Hepatocyte (in vitro differentiated cells): ENCODE results near the gene CMIP. TPM values are rescaled to one million over a fixed set of nuclear protein-coding genes. Genes with fewer than 3 reads are reported as not detected.

Experiments used
- DNase-seq: peaks from one replicate; pipeline ENCODE4 v3.0.0-alpha.2; 2016; ENCODE audit warnings: low spot score
- H2AFZ ChIP-seq: fragments of 200-600 bp; sonication (generic); 2 replicates; pipeline ENCODE4 v1.6.0; 2016; ENCODE audit warnings: antibody characterized with exemption, mild to moderate bottlenecking
- H3K27ac ChIP-seq: fragments of 200-600 bp; sonication (generic); 2 replicates; pipeline ENCODE4 v1.5.1; 2016; ENCODE audit warnings: mild to moderate bottlenecking
- H3K27me3 ChIP-seq: fragments of 200-600 bp; sonication (generic); 2 replicates; pipeline ENCODE4 v1.6.1; 2016
- H3K36me3 ChIP-seq: fragments of 200-600 bp; sonication (generic); replicated peaks from 2 replicates; pipeline ENCODE4 v1.5.1; 2016; ENCODE audit warnings: low read depth; ENCODE audit not compliant: insufficient read depth
- H3K4me1 ChIP-seq: fragments of 200-600 bp; sonication (generic); 2 replicates; pipeline ENCODE4 v1.5.1; 2016; ENCODE audit warnings: mild to moderate bottlenecking, moderate library complexity; ENCODE audit not compliant: insufficient read depth
- H3K4me2 ChIP-seq: fragments of 200-600 bp; sonication (generic); 2 replicates; pipeline ENCODE4 v1.6.0; 2016
- H3K4me3 ChIP-seq: fragments of 200-600 bp; sonication (generic); 2 replicates; pipeline ENCODE4 v1.5.1; 2016; ENCODE audit warnings: mild to moderate bottlenecking
- H3K79me2 ChIP-seq: fragments of 200-600 bp; sonication (generic); 2 replicates; pipeline ENCODE4 v1.6.0; 2017; ENCODE audit warnings: mild to moderate bottlenecking
- H3K9me2 ChIP-seq: fragments of 200-600 bp; sonication (generic); replicated peaks from 2 replicates; pipeline ENCODE4 v1.6.0; 2017; ENCODE audit warnings: mild to moderate bottlenecking; ENCODE audit not compliant: insufficient read depth
- H3K9me3 ChIP-seq: fragments of 200-600 bp; sonication (generic); 2 replicates; pipeline ENCODE4 v1.5.1; 2016; ENCODE audit warnings: low read depth, mild to moderate bottlenecking
- H4K20me1 ChIP-seq: fragments of 200-600 bp; sonication (generic); 2 replicates; pipeline ENCODE4 v1.6.0; 2016; ENCODE audit warnings: mild to moderate bottlenecking; ENCODE audit not compliant: insufficient read depth, poor library complexity, severe bottlenecking
- EZH2 ChIP-seq: fragments of 200-600 bp; sonication (generic); IDR thresholded peaks from 2 replicates; pipeline ENCODE4 v1.6.1; 2016; ENCODE audit warnings: antibody characterized with exemption, mild to moderate bottlenecking, borderline replicate concordance
- EZH2phosphoT487 ChIP-seq: fragments of 200-600 bp; sonication (generic); IDR thresholded peaks from one replicate; pipeline ENCODE4 v1.6.1; 2018; ENCODE audit warnings: antibody characterized with exemption, mild to moderate bottlenecking, low read depth, moderate library complexity; ENCODE audit not compliant: unreplicated experiment, severe bottlenecking
- WGBS: methylation state at CpG from one replicate; pipeline ENCODE4 v1.1.6; 2016; ENCODE audit warnings: low lambda C conversion rate; ENCODE audit errors: missing lambda C conversion rate; 5-methylcytosine and 5-hydroxymethylcytosine counted together
- polyA plus RNA-seq: library from polyadenylated mRNA; unstranded; fragments of >200 nt; fragmentation: Nextera tagmentation; extraction: Ambion mirVana; gene quantifications from 2 replicates; pipeline ENCODE4 v1.2.1, GENCODE V29; 2016
- total RNA-seq: library from RNA; depleted of rRNA; stranded (reverse); fragments of >200 nt; gene quantifications from 2 replicates; pipeline ENCODE4 v1.2.3, GENCODE V29; 2014
- TF ChIP-seq, protein P1 (sequence below): fragments of 200-600 bp; sonication (generic); IDR thresholded peaks from 2 replicates; pipeline ENCODE4 v1.5.1; 2016; ENCODE audit warnings: antibody characterized with exemption, mild to moderate bottlenecking; ENCODE audit not compliant: poor library complexity

Gene CMIP
- total and polyA plus RNA-seq, 2 experiments from 2014 or later: 5.8 to 17.8 TPM

DNA sequence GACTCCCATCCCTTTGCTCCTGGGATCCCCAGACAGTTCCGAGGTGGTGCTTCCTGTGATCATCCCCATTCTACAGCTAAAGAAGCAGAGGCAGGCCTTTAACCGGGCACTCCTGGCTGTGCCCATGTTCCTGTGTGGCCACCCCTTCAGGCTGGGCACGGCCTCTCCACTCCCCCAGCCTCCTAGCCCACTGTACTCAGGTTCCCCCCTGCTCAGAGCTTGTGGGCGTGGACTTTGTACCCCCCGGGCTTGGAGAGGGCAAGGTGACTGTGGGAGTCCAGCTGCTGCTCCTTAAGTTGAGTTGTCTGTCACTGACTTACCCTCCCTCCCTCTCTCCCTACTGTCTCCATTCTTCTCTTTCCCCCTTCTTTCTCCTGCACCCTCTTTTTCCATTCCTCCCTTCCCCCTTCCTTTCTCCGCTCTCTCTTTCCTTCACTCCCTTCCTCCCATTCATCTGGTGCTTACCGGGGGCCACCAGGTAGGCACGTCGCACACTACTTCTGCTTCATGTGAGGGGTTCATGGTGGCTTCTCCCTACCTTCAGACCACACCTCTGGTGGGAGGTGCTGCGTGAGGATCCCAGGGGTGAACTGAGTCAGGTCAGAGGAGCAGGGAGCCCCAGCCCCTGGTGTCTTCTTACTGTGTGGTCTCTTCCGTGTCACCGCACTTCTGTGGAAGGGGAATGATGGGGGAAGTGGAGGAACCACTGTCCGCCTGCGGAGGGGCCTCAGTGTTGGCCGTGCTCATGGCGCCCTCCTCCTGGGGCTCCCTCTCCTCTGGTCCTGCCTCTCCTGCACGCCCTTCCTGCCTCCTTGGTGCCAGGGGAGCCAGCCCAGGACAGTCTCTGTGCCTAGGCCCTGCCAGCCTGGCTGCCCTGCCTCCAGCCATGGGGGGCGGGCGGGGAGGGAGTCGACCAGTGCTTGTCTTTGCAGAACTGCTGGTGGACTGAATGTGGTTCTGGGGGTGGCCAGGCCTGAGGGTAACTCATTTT, 29.7 kb downstream of the CMIP start:
- Histone ChIP-seq H3K4me3 (no peak overlapping the region), H3K9me3 (no peaks in the 10 kb centered on the region), H2AFZ (no peak overlapping the region), H3K27me3 (no peaks in the 10 kb centered on the region), H3K27ac (no peak overlapping the region), H4K20me1 (peaks cover 62% of the 10 kb centered on the region), H3K9me2 (no peaks in the 10 kb centered on the region), H3K4me2 (no peak overlapping the region), H3K79me2 (peaks cover 96% of the 10 kb centered on the region), H3K4me1 (peaks cover 8% of the 10 kb centered on the region), H3K36me3 (no peaks in the 10 kb centered on the region)
- 93% methylated on average over 19 of the region's 20 CpGs for WGBS
- no peak for DNase-seq
- TF ChIP-seq EZH2phosphoT487 (no peak), EZH2 (no peak)
- TF ChIP-seq, protein P1, sequence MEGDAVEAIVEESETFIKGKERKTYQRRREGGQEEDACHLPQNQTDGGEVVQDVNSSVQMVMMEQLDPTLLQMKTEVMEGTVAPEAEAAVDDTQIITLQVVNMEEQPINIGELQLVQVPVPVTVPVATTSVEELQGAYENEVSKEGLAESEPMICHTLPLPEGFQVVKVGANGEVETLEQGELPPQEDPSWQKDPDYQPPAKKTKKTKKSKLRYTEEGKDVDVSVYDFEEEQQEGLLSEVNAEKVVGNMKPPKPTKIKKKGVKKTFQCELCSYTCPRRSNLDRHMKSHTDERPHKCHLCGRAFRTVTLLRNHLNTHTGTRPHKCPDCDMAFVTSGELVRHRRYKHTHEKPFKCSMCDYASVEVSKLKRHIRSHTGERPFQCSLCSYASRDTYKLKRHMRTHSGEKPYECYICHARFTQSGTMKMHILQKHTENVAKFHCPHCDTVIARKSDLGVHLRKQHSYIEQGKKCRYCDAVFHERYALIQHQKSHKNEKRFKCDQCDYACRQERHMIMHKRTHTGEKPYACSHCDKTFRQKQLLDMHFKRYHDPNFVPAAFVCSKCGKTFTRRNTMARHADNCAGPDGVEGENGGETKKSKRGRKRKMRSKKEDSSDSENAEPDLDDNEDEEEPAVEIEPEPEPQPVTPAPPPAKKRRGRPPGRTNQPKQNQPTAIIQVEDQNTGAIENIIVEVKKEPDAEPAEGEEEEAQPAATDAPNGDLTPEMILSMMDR: no peak

DNA sequence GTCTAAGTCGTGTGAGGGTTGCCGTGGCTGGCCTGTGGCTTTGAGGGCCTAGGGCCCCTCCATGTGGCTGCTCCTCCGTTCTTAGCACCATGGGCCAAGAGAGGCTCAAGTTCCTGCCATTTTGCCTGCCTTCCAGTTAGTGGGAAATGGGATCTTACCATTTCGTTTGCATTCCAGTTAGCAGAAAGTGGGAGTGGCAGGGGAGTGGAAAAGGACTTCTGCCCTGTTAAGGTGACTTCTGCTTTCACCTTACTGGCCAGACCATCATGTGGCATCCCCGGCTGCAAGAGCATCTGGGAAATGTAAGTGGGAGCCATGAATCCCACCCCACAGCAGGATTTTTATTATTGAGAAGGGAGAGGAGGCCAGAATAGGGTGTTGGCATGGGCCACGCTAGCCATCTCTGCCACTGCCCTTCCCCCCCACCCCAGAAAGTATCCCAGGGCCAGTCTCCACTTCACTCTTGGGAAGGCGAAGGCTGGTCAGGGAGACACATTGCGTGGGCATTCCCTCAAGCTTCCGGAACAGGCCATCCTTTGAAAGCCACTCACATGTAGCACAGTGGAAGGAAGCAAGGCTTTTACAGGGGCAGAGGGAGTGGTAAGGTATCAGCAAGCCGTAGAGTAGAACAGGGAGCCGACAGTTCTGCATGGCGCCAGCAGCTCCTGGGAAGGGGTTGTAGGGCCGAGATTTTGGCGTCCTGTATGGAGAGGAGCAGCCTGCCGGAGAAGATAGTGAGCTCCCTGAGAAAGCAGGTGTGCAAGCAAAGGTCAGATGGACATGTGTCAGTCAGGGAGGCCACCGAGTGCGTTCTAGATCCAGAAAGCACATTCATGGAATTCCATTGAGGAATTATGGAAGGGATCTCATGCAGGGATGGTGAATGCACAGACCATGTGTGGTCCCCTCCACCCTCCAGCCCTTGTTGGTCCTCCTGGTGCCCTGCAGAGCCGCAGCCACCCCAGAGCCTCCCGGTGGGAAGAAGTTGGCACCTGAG, 33.4 kb downstream of the CMIP start:
- H3K79me2 ChIP-seq: peaks cover 93% of the 10 kb centered on the region
- peaks cover 8% of the 10 kb centered on the region for H3K4me1 ChIP-seq
- H3K9me2 ChIP-seq: no peaks in the 10 kb centered on the region
- H3K27me3 ChIP-seq: no peaks in the 10 kb centered on the region
- H3K4me2 ChIP-seq: no peak overlapping the region
- no peak overlapping the region for H3K27ac ChIP-seq
- DNase-seq: no peak
- no peaks in the 10 kb centered on the region for H3K9me3 ChIP-seq
- peaks cover 39% of the 10 kb centered on the region for H4K20me1 ChIP-seq
- TF ChIP-seq EZH2: no peak
- TF ChIP-seq EZH2phosphoT487: no peak
- TF ChIP-seq, protein P1: no peak
- 87% methylated on average over 18 of the region's 19 CpGs for WGBS
- H3K4me3 ChIP-seq: no peak overlapping the region
- no peak overlapping the region for H2AFZ ChIP-seq
- H3K36me3 ChIP-seq: no peaks in the 10 kb centered on the region

DNA sequence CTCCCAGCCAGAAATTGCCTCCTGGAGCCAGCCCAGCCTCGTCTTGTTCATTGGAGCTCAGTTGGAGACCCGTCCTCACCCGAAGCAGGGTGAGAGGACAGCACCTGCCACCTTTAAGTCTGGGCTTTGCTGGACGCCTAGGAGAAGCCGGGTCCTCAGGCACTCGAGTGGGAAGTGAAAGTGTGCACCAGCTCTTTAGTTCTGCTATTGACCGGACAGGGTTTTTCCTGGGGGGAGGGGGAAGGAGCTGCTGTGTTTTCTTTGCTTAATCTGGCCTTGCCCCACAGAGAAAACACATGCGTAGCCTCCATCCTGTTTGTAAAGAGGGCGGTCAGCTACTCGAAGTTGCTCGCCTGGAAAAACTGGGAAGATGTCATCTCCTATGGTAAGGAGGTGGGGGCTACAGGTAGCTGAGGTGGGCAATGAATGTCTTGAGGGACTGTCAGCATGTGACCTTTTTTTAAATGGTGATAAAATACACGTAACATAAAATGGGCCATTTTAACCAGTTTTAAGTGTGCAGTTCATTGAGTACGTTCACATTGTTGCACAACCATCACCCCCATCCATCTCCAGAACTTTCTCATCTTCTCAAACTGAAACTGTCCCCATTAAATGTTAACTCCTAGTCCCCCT, 34.4 kb downstream of the CMIP start:
- peaks cover 9% of the 10 kb centered on the region for H3K4me1 ChIP-seq
- TF ChIP-seq EZH2: no peak
- WGBS: 75% methylated on average over 13 of the region's 13 CpGs

More for the DNA sequence above, 34.4 kb downstream of the CMIP start:
- no peak for DNase-seq
- H3K4me3 ChIP-seq: no peak overlapping the region
- H4K20me1 ChIP-seq: peaks cover 38% of the 10 kb centered on the region
- H3K9me3 ChIP-seq: no peaks in the 10 kb centered on the region
- no peak overlapping the region for H3K4me2 ChIP-seq
- H3K9me2 ChIP-seq: no peaks in the 10 kb centered on the region
- peaks cover 92% of the 10 kb centered on the region for H3K79me2 ChIP-seq
- no peak overlapping the region for H2AFZ ChIP-seq
- no peaks in the 10 kb centered on the region for H3K27me3 ChIP-seq
- H3K27ac ChIP-seq: no peak overlapping the region
- no peaks in the 10 kb centered on the region for H3K36me3 ChIP-seq
